GM12891 (cell line): Measurements from ENCODE around the gene UBE2U.

Source experiments
- PAX5 ChIP-seq: IDR thresholded peaks from 2 replicates; pipeline ENCODE4 v1.6.1; 2011; ENCODE audit warnings: low read length, moderate library complexity, mild to moderate bottlenecking; ENCODE audit not compliant: insufficient read depth, severe bottlenecking
- POLR2A ChIP-seq: IDR thresholded peaks from 2 replicates; pipeline ENCODE4 v1.6.1; 2011; ENCODE audit warnings: low read depth, low read length, control low read depth
- POLR2AphosphoS5 ChIP-seq: IDR thresholded peaks from 2 replicates; pipeline ENCODE4 v1.6.1; 2011; ENCODE audit warnings: low read depth, low read length, control low read depth
- SPI1 ChIP-seq: IDR thresholded peaks from 2 replicates; pipeline ENCODE4 v1.6.1; 2011; ENCODE audit warnings: low read depth, low read length, control low read depth
- TAF1 ChIP-seq: IDR thresholded peaks from 2 replicates; pipeline ENCODE4 v1.6.1; 2011; ENCODE audit warnings: low read depth, low read length, control low read depth

DNA sequence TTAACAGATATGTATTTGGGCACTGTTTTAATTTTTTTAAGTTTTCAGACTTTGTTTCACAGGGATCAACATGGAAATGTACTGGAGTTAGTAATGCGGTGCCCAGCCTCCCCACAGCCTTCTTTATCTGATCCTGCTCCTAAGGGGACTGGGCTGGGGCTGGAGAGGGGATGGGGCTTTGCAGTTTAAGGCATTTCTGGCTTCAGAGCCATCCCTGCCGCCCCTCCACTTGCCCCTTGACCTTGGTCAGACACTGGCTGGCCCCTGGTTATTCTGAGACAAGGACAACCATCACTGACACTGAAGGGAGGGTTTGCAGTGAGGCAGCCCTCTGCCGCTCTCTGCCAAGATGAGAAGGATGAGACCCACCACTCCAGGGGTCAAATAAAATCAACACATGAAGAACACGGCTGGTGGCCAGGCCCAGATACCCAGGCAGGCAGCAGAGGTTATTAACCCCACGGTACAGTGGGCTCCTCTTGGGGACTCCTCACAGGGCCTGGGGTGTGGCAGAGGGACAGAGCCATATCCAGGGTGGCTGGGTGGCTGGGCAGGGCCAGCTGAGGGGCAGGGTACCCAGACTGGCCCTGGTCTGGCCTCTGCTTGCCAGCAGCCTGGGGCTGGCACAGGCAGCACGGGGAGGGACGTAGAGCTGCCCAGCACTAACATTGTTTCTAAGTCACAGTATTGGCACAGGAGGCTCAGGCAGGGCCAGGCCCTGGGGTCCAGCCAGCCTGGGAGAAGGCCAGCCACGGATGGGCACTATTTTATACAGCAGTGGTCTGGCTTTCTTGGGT lies 7.2 kb upstream of the UBE2U start:
- no peak for TF ChIP-seq POLR2A
- TF ChIP-seq POLR2AphosphoS5, result no peak
- TF ChIP-seq TAF1, result no peak
- no peak for TF ChIP-seq PAX5
- no peak for TF ChIP-seq SPI1
